22Rv1 (cell line): ENCODE data around the gene DMKN.
A peak's percentile ranks its signal among the peaks of the same experiment; 100 is the strongest.

Experiments used
- ZFX ChIP-seq: fragments of 450-650 bp; IDR thresholded peaks from 2 replicates; pipeline ENCODE4 v1.6.1; 2017; ENCODE audit warnings: antibody characterized with exemption, borderline replicate concordance
- TF ChIP-seq, protein P1 (sequence below): fragments of 450-650 bp; IDR thresholded peaks from 2 replicates; pipeline ENCODE4 v1.5.1; 2017; ENCODE audit warnings: mild to moderate bottlenecking

DNA sequence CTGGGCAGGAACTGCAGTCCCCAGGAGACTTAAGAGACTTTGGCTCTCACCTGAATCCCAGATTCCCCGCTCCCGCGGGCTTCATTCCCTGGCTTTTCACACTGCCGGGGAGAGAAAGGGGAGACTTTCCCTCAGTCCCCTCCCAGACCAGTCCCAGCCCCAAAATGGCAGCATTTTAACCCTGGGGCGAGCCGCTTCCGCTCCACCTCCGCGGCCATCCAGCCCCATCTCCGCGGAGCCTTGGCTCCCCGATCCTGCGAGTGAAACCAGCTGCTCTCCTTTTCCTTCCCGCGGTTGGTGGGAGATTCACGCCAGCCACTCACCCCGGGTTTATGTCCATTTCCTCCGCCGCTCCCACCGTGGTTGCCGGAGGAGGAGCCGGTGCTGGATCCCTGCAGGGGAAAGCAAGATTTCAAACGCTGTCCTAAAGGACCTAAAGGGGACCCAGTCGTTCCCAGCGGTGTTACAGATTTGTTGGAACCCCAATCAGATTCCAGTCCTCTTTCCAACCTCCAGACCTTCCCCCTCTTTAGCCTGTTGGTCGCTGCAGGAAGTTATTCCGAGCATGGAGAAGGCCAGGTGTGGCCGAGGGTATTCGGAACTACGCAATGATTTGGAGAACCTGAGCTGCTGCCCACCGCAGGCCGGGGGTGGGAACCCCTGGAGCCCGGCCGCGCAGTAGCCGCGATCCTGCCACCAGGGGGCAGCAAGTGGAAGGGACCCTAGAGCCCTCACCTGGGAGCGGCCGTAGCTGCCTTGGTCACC lies 3.4 kb downstream of the DMKN start:
- TF ChIP-seq, protein P1, sequence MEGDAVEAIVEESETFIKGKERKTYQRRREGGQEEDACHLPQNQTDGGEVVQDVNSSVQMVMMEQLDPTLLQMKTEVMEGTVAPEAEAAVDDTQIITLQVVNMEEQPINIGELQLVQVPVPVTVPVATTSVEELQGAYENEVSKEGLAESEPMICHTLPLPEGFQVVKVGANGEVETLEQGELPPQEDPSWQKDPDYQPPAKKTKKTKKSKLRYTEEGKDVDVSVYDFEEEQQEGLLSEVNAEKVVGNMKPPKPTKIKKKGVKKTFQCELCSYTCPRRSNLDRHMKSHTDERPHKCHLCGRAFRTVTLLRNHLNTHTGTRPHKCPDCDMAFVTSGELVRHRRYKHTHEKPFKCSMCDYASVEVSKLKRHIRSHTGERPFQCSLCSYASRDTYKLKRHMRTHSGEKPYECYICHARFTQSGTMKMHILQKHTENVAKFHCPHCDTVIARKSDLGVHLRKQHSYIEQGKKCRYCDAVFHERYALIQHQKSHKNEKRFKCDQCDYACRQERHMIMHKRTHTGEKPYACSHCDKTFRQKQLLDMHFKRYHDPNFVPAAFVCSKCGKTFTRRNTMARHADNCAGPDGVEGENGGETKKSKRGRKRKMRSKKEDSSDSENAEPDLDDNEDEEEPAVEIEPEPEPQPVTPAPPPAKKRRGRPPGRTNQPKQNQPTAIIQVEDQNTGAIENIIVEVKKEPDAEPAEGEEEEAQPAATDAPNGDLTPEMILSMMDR: peak; percentile 97
- TF ChIP-seq ZFX: no peak
